SHP77 treated with DMSO at 0.1 percent for 48 hours (cell line): ENCODE results near the gene SGK1.
A peak's percentile ranks its signal among the peaks of the same experiment; 100 is the strongest.
"Not testable (repeated sequence)": the region's sequence is repeated elsewhere in the genome, so short reads cannot be mapped to it uniquely, and the experiment has no call there.

ENCODE experiments used
- DNase-seq: peaks from one replicate; lab custom pipeline; 2025; lab: John Stamatoyannopoulos, UW

SGK1 gene

DNA sequence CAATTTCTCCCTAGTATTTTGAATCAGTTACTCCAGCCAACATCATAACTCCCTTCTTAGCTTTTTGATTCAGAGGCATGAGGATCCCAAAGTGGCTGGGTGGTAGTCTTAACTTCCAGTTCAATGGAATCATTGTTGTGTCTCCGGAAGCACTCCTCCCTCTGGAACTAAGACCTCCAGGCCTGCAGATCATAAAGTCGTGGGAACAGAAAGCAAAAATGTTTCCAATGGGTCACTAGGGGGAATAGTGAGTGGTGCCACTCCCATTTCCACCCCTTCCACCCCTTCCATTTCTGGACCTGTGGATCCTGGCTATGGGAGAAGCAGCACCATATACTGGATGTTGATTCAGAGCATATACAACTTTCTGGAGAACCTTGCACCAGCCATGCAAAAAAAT lies 130.8 kb downstream of the SGK1 start:
- no peak for DNase-seq

GRCh38 chr6:134186355-134186754 lies 131.6 kb downstream of the SGK1 start:
- no peak for DNase-seq

DNA sequence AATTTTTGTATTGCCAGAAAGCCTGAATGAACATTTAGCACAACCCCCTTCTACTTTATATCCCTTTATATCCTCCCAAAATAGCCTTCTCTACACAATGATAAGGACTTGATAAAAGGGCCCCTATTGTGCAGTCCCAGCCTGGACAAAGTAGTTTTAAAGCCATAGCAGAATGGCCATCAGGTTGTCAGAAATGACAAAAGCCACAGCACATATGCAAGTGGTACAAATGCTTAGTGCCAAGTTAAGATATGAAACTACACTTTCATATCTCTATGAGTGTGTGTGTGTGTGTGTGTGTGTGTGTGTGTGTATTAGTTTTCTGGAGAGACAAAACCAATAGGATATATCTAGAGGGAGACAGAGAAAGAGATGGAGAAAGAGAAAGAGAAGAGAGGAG lies 132.6 kb downstream of the SGK1 start:
- no peak for DNase-seq

GRCh38 chr6:134183844-134184243 lies 134.1 kb downstream of the SGK1 start:
- DNase-seq, result no peak

- DNase-seq, result no peak
These were observed 135.4 kb downstream of the SGK1 start for GRCh38 chr6:134182528-134182927.

DNA sequence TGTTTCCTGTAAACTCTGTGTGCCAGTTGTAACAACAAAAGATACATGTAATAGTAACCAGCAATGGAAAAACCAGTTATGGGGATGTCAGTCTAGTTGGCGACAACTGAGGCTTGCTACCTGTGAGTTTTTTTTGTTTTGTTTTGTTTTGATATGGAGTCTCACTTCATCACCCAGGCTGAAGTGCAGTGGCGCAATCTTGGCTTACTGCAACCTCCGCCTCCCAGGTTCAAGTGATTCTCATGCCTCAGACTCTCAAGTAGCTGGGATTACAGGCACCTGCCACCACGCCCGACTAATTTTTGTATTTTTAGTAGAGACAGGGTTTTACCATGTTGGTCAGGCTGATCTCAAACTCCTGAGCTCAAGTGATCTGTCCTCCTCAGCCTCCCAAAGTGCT lies 136.2 kb downstream of the SGK1 start:
- DNase-seq, result not testable (repeated sequence)

DNA sequence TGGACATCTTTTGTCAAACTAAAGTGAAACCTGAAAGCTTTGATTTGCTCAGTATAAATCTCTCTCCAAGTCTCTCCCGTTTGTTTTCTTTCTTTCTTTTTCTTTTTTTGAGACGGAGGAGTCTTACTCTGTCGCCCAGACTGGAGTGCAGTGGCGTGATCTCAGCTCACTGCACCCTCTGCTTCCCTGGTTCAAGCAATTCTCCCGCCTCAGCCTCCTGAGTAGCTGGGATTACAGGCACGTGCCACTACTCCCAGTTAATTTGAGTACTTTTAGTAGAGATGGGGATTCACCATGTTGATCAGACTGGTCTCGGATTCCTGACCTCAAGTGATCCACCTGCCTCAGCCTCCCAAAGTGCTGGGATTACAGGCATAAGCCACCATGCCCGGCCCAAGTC lies 136.7 kb downstream of the SGK1 start:
- DNase-seq, result not testable (repeated sequence)

GRCh38 chr6:134180540-134180939 lies 137.4 kb downstream of the SGK1 start:
- DNase-seq, result not testable (repeated sequence)

DNA sequence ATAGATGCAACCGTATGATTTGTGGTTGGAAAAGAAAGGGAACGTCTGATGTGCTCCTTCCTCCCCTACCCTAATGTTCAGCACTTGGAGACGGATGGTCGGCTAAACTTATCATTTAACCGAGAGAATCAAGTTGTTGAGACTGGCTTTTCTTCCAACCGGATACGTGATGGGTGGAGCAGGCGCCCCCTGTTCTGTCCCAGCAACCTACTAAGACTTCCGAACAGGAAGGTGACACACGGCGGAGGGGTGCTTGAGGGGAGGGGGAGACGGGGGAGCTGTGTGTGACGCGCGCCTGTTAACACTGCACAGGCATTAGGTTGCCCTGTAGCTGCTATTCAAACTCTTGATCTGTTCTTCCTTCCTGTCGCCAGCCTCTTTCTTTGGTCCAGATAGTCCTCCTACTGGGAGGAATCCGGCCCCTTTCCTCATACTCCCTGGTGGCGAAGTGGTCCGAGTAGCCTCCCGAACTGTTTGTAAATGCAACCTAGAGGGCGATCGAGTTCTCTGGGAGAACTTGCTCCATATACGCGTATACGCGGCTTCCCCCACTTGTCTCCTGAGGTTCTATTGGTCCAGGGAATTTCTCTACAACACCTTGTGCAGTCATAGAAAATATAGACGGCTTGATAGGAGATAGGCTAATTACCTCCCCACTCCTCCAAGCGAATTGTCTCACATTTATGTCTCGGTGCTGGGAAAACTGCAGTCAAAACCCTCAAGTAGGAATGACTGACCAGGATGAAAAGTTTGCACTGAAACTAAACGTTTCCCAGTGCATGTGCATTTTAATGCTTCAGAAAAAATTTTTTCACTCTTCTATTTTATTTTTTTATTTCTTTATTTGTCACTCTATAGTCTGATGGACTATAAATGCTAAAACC lies 139.5 kb downstream of the SGK1 start:
- DNase-seq, result peak; percentile 33

- no peak for DNase-seq
These were observed 140.2 kb downstream of the SGK1 start for GRCh38 chr6:134177753-134178160.

DNA sequence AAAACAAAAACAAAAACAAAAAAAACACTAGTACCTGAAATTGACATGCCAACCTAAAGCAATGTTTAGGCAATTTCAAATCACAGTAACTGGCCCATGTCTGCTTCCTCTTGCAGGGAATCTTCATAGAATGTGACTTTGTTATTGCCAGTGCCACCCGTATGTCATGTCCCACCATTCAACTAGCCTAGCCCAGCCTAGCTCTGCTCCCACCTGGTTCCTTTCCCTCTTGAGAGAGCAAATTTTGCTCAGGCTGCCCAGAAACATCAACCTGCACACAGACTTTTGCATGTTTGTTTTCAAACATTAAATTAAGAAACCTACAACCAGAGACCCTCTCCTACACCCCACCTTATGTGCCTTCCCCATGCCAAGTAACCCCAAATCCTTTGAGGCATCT lies 140.7 kb downstream of the SGK1 start:
- DNase-seq, result no peak

GRCh38 chr6:134176264-134176975 lies 141.5 kb downstream of the SGK1 start:
- DNase-seq, result no peak

GRCh38 chr6:134175532-134176263 lies 142.2 kb downstream of the SGK1 start:
- no peak for DNase-seq

- peak; percentile 65 for DNase-seq
These were observed 143.0 kb downstream of the SGK1 start for GRCh38 chr6:134174672-134175531.

GRCh38 chr6:134173936-134174671 lies 143.8 kb downstream of the SGK1 start:
- DNase-seq, result peak; percentile 54

- DNase-seq, result no peak
These were observed 144.6 kb downstream of the SGK1 start for GRCh38 chr6:134173366-134173725.

DNA sequence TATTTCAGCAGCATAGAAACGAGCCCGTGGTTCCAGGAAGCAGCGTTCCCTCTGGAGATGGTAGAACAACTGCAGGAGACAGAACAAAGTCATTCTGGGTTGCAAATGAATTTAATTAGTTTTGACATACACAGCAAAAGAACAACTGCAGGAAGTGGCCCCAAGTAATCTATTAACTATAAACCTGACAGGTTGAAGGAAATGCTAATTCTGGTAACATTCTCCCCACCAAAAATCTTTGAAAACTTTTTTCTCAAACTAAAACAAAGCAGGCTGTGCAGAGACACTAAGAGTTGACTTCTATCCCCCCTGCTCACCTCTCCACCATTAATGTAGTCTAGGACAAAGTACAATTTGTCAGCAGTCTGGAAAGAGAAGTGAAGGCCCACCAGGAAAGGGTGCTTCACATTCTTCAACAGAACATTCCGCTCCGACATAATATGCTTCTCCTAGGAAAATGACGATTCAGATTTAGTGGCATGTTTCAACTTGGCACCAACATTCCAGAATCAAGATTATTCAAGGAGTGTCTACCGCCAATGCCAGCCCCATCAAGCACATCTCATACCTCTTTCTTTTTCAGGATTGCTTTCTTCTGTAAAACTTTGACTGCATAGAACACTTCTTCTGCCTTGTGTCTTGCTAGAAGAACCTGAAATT lies 145.1 kb downstream of the SGK1 start:
- DNase-seq, result no peak

GRCh38 chr6:134172020-134172705 lies 145.7 kb downstream of the SGK1 start:
- DNase-seq, result no peak

- no peak for DNase-seq
These were observed 146.4 kb downstream of the SGK1 start for GRCh38 chr6:134171517-134171916.

- no peak for DNase-seq
These were observed 147.1 kb downstream of the SGK1 start for GRCh38 chr6:134170844-134171243.
